Heart left ventricle (tissue), 16 donors: ENCODE data around the gene DIPK2B. TPM values are rescaled to one million over a fixed set of nuclear protein-coding genes. Genes with fewer than 3 reads are reported as not detected.

Source experiments
- ATAC-seq, 4 donors: fragments of 200-7000 bp; cut with Tn5 transposase; one replicate each; pipeline ENCODE4 v1.9.1; 2020 to 2022; ENCODE audit warnings: moderate library complexity in 4 of 4, mild to moderate bottlenecking in 3 of 4, moderate number of reproducible peaks in 1 of 4
- DNase-seq, 5 donors: peaks; one replicate each; pipeline ENCODE4 v3.0.0-alpha.2; 2020
- H3K27ac ChIP-seq, 12 donors: fragments of 200-600 bp; sonication (generic) in 4 of 12; one replicate each; pipeline versions ENCODE4 v1.5.0 to v1.8.0; 2016 to 2022; ENCODE audit warnings: mild to moderate bottlenecking in 2 of 12
- H3K27me3 ChIP-seq, 9 donors: fragments of 200-600 bp; sonication (generic) in 2 of 9; one replicate each; pipeline versions ENCODE4 v1.5.1 to v1.8.0; 2016 to 2022; ENCODE audit warnings: mild to moderate bottlenecking in 3 of 9
- H3K36me3 ChIP-seq, 9 donors: fragments of 200-600 bp; sonication (generic) in 2 of 9; one replicate each; pipeline versions ENCODE4 v1.5.0 to v1.8.0; 2018 to 2022; ENCODE audit warnings: mild to moderate bottlenecking in 2 of 9
- H3K4me1 ChIP-seq, 12 donors: fragments of 200-600 bp; sonication (generic) in 4 of 12; one replicate each; pipeline versions ENCODE4 v1.5.0 to v1.8.0; 2016 to 2022; ENCODE audit warnings: mild to moderate bottlenecking in 3 of 12
- H3K4me3 ChIP-seq, 12 donors: fragments of 200-600 bp; sonication (generic) in 4 of 12; one replicate each; pipeline versions ENCODE4 v1.5.0 to v1.8.0; 2017 to 2022; ENCODE audit warnings: mild to moderate bottlenecking in 9 of 12, moderate library complexity in 4 of 12
- H3K9me3 ChIP-seq, 12 donors: fragments of 200-600 bp; sonication (generic) in 4 of 12; one replicate each; pipeline versions ENCODE4 v1.5.0 to v1.8.0; 2016 to 2022; ENCODE audit warnings: mild to moderate bottlenecking in 1 of 12
- CTCF ChIP-seq, 12 donors: fragments of 200-600 bp; sonication (generic) in 4 of 12; IDR thresholded peaks; one replicate each; pipeline versions ENCODE4 v1.5.0 to v1.8.0; 2018 to 2022; ENCODE audit warnings: antibody characterized with exemption in 12 of 12, mild to moderate bottlenecking in 5 of 12
- POLR2A ChIP-seq, 2 donors: fragments of 450-650 bp; IDR thresholded peaks; one replicate each; pipeline ENCODE4 v1.6.1; 2017; ENCODE audit warnings: antibody characterized with exemption in 2 of 2, mild to moderate bottlenecking in 2 of 2, moderate library complexity in 2 of 2
- WGBS, 4 donors: extraction: QIAGEN DNeasy Blood & Tissue Kit in 2 of 4; methylation state at CpG; one replicate each; pipeline versions ENCODE4 v1.1.5 to v1.1.7; 2013 to 2018; 5-methylcytosine and 5-hydroxymethylcytosine counted together
- intact Hi-C, 10 donors: fragments of 100-400 bp; cut with DNase I; formaldehyde crosslinking; loops; one replicate each; pipeline versions ENCODE4 v1.11.1 to v1.14.2; 2022
- polyA plus RNA-seq, 2 donors: library from polyadenylated mRNA; stranded (reverse); fragments of 200-250 nt; gene quantifications; one replicate each; pipeline ENCODE4 v1.2.3, GENCODE V29; 2013
- total RNA-seq, 9 donors: library from RNA; depleted of rRNA in 2 of 9; stranded (reverse); fragments of >200 nt in 2 of 9; fragmentation: NEBNext Ultra II Directional in 3 of 9; extraction: Animal tissue kit (Norgen Biotek cat#: 25700) in 3 of 9; gene quantifications; one replicate each; pipeline versions ENCODE4 v1.1.0 to v1.2.4, GENCODE V29; 2016 to 2023
- donor health status: ischemic (EF 13 %, LVEDD 7.1; RV severe dilation, severe dysfunction).
- donor health status: healthy with polysubstance abuse.
- donor health status: DM: no; HTN: yes; CAD: no.
- donor health status: DM: no; HTN: no; CAD: no.
- donor health status: ischemic (EF 25% LVEDD 6.9; RV normal size, moderate dysfunction).
- donor health status: ischemic (EF 25% LVEDD 5.7; RV mildly dilated, moderate dysfunction).
- donor health status: healthy.
- donor health status: DM: yes; HTN: yes; CAD: no.
- donor health status: ischemic (EF 35%, LVEDD 5.7; RV mildly dilated, moderate dysfunction).
- donor health status: nonischemic (EF 11% LVEDD 7.7; RV severe dilation, severe dysfunction).
- donor health status: DM: yes; HTN: yes; CAD: no.
- donor health status: PGD.
- donor health status: ischemic (EF 29% LVEDD 5.4; RV normal size, mild dysfunction).
- donor health status: nonischemic (EF 23%, LVEDD 6.1; RV moderate dilation, normal function).

The DIPK2B gene
- total and polyA plus RNA-seq, 11 donors = 9.8 to 42.0 (median 16.1) TPM

DNA sequence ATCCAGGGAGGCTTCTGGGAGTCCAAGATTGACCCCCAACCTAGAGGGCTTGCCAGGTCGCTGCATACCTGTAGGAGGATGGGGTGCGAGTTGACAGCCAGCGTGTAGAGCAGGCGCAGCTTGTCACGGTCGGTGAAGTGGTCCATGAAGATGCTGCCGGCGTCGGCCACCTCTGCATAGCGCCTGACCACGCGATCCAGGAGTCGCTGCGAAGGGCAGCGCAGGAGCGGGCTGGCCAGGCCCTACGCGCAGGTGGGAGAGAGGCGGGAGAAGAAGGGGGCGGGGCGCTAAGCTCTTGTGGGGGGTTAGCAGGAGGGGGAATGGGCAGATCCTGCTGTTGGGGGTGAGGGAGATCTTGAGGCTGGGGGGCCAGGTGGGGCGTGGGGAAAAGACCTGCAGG, 43.0 kb downstream of the DIPK2B start:
- no peak for ATAC-seq
- no peak for DNase-seq
- Histone ChIP-seq H3K27me3 (peaks cover 0 to 3% (median 0%) of the 10 kb centered on the region in 9 donors), H3K9me3 (peaks cover 0 to 9% (median 0%) of the 10 kb centered on the region in 12 donors), H3K36me3 (no peaks in the 10 kb centered on the region), H3K27ac (no peak overlapping the region), H3K4me3 (no peak overlapping the region), H3K4me1 (no peaks in the 10 kb centered on the region)
- intact Hi-C loops = no loop called here
- no peak for TF ChIP-seq POLR2A (IDR thresholded peaks at IDR 0.05)
- no peak for TF ChIP-seq CTCF (IDR thresholded peaks at IDR 0.05)
- WGBS, 4 donors = 72 to 92% (median 85%) methylated on average over 21 to 22 of the region's 22 CpGs

- Histone ChIP-seq H3K36me3 (peaks cover 0 to 8% (median 0%) of the 10 kb centered on the region in 9 donors), H3K9me3 (no peaks in the 10 kb centered on the region), H3K4me1 (no peaks in the 10 kb centered on the region), H3K27ac (no peak overlapping the region), H3K27me3 (no peaks in the 10 kb centered on the region), H3K4me3 (no peak overlapping the region)
- ATAC-seq (no peak), DNase-seq (no peak)
- TF ChIP-seq CTCF (IDR thresholded peaks at IDR 0.05) (no peak), POLR2A (IDR thresholded peaks at IDR 0.05) (no peak)
- intact Hi-C loops = no loop called here
These were observed 46.2 kb downstream of the DIPK2B start for GRCh38 chrX:45154462-45154861.

DNA sequence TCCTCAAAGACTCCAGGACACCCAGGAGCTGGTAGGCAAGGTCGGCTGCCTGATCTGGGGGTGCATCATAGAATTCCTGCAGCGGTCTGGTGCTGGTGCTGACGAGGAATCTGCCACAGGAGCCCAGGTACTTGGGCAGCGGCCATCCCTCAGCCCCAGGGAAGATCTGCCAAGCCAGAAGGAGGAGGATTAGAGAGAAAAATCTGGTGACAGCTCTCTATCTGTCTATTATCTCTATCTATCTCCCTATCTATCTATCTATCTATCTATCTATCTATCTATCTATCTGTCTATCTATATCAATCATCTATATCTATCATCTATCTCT, 46.7 kb downstream of the DIPK2B start:
- DNase-seq = no peak
- WGBS, 4 donors = 77 to 91% (median 89%) methylated on average over 4 of the region's 4 CpGs
- intact Hi-C loops = no loop called here

More for the DNA sequence above, 46.7 kb downstream of the DIPK2B start:
- no peaks in the 10 kb centered on the region for H3K27me3 ChIP-seq
- no peak for ATAC-seq
- no peaks in the 10 kb centered on the region for H3K9me3 ChIP-seq
- H3K4me1 ChIP-seq = no peaks in the 10 kb centered on the region
- peaks cover 0 to 8% (median 0%) of the 10 kb centered on the region in 9 donors for H3K36me3 ChIP-seq
- TF ChIP-seq CTCF (IDR thresholded peaks at IDR 0.05) = no peak
- no peak for TF ChIP-seq POLR2A (IDR thresholded peaks at IDR 0.05)
- H3K4me3 ChIP-seq = no peak overlapping the region
- no peak overlapping the region for H3K27ac ChIP-seq
